ENCODE measurements around the gene CCDC83. TPM values are rescaled to one million over a fixed set of nuclear protein-coding genes. Genes with fewer than 3 reads are reported as not detected.

Gene CCDC83
- not detected for polyA plus RNA-seq (2012; ENCODE audit: insufficient read depth, insufficient read length, low read depth)

- Histone ChIP-seq H3K36me3 (no peaks in the 10 kb centered on the region), H3K4me1 (peaks cover 4% of the 10 kb centered on the region), H3K27me3 (no peaks in the 10 kb centered on the region), H3K4me3 (ENCODE audit: low read depth, low read length) (peak within 1 kb of the TSS; percentile 63), H3K9me3 (no peaks in the 10 kb centered on the region)
- no peak for TF ChIP-seq CTCF (IDR thresholded peaks at IDR 0.05; ENCODE audit: low read depth, low read length)
- DNase-seq = no peak
These were observed at the start of gene CCDC83 for GRCh38 chr11:85855341-85855656. CCDC83 (plus strand) TSS chr11:85855383; CDS start chr11:85865124, 9,741 bp downstream.

DNA sequence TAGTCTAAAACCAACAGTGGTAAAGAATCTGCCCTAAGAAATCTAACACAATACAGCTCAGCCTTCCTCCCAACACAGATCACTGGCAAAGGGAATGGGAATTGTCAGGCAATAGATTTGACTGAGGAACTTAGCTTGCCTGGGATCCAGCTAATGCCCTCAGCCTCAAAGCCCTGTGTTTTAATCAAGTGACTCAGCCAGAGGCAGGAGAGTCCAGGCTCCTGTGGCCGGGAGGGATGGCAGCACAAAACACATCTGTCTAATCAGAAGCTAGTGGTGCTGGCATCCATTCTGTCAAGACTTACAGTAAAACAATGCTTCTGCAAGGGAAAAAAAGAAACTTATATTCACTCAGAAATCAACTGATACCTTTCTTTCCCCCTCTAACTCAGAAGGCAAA is 49.8 kb upstream of the CCDC83 start:
- Histone ChIP-seq H3K4me1 (0 out of 2 replicates have a peak, but pooled peaks cover 3% of the 10 kb centered on the region), H3K36me3 (no peaks in the 10 kb centered on the region), H3K4me3 (ENCODE audit: low read depth, low read length) (no peak overlapping the region), H3K27me3 (peaks cover 6% of the 10 kb centered on the region), H3K9me3 (no peaks in the 10 kb centered on the region)
- DNase-seq = no peak
- TF ChIP-seq CTCF (IDR thresholded peaks at IDR 0.05; ENCODE audit: low read depth, low read length) = no peak

- DNase-seq = no peak
- no peak for TF ChIP-seq CTCF (IDR thresholded peaks at IDR 0.05; ENCODE audit: low read depth, low read length)
- H3K9me3 ChIP-seq = no peaks in the 10 kb centered on the region
- H3K4me1 ChIP-seq = 0 out of 2 replicates have a peak, but pooled peaks cover 3% of the 10 kb centered on the region
- H3K36me3 ChIP-seq = no peaks in the 10 kb centered on the region
- H3K4me3 ChIP-seq (ENCODE audit: low read depth, low read length) = no peak overlapping the region
- H3K27me3 ChIP-seq = peaks cover 12% of the 10 kb centered on the region
These were observed 49.2 kb upstream of the CCDC83 start for GRCh38 chr11:85806016-85806415.

DNA sequence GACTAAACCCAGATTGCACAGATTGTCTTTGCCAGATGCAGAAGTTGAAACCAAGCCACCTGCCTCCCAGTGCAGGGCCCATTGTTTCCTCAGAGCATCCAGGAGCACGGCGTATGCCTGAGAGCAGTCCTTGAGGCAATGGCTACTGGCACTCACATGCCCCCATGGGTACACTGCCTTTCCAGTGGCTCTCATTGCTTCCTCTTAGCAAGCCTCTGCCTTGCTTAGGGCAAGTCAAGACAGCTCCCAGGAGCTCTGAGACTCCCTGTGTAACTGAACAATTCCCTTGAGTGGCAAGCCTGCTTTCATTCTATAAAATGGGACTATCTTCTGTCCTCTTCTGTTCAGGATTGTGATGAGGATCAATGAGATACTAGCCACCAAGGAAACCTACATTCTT is 48.3 kb upstream of the CCDC83 start:
- Histone ChIP-seq H3K4me1 (0 out of 2 replicates have a peak, but pooled peaks cover 3% of the 10 kb centered on the region), H3K9me3 (no peaks in the 10 kb centered on the region), H3K27me3 (peaks cover 18% of the 10 kb centered on the region), H3K36me3 (no peaks in the 10 kb centered on the region), H3K4me3 (ENCODE audit: low read depth, low read length) (no peak overlapping the region)
- TF ChIP-seq CTCF (IDR thresholded peaks at IDR 0.05; ENCODE audit: low read depth, low read length) = no peak
- no peak for DNase-seq

GRCh38 chr11:85809191-85809590 is 46.0 kb upstream of the CCDC83 start:
- no peak for TF ChIP-seq CTCF (IDR thresholded peaks at IDR 0.05; ENCODE audit: low read depth, low read length)
- no peaks in the 10 kb centered on the region for H3K9me3 ChIP-seq
- 0 out of 2 replicates have a peak, but pooled peaks cover 3% of the 10 kb centered on the region for H3K4me1 ChIP-seq
- H3K36me3 ChIP-seq = no peaks in the 10 kb centered on the region
- DNase-seq = no peak
- H3K4me3 ChIP-seq (ENCODE audit: low read depth, low read length) = no peak overlapping the region
- H3K27me3 ChIP-seq = peaks cover 18% of the 10 kb centered on the region

GRCh38 chr11:85809863-85810262 is 45.3 kb upstream of the CCDC83 start:
- TF ChIP-seq CTCF (IDR thresholded peaks at IDR 0.05; ENCODE audit: low read depth, low read length) = peak; percentile 54
- H3K4me1 ChIP-seq = 0 out of 2 replicates have a peak, but pooled peaks cover 3% of the 10 kb centered on the region
- no peaks in the 10 kb centered on the region for H3K9me3 ChIP-seq
- H3K4me3 ChIP-seq (ENCODE audit: low read depth, low read length) = no peak overlapping the region
- no peaks in the 10 kb centered on the region for H3K36me3 ChIP-seq
- DNase-seq = peak; percentile 47
- H3K27me3 ChIP-seq = peaks cover 18% of the 10 kb centered on the region

All from BE2C (cell line).